Measurements from ENCODE around the gene CHD5. TPM values are rescaled to one million over a fixed set of nuclear protein-coding genes. Genes with fewer than 3 reads are reported as not detected.

CHD5 gene
- total RNA-seq, 1 experiment from 2014 or later = 1.6 TPM

DNA sequence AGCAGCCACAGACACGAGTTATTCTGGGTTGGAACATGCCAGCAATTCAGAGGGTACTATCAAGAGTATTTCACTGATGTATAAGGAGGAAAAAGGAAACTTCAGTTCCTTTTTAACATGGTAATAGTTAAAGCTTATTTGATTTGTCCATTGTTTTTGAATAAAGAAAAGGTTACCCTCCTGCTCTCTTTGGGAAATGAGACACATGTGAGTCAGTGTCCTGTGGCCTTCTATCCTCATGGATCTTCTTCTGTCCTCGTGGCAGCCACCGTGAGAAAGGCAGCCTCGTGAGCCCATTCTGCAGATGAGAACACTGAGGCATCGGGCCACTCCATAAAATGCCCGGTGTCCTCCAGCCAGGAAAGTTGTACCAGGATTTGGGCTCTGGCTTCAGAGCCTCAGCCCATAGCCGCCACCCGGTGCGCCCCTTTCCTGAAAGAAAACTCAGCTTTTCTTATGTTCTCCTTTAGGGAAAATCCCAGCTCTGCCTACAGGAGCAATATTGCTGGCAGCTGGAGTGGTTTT, 109.6 kb downstream of the CHD5 start:
- no CpG with 5 or more reads among the region's 9 CpGs for WGBS (ENCODE audit: extremely low coverage, insufficient read length, low lambda C conversion rate)
- DNase-seq = no peak

More for the DNA sequence above, 109.6 kb downstream of the CHD5 start:
- peaks cover 0 to 4% of the 10 kb centered on the region in 2 experiments; a peak in 1 of 4 replicates for H3K4me1 Mint-ChIP-seq
- H4K20me1 ChIP-seq (ENCODE audit: control insufficient read depth, insufficient read depth, insufficient read length) = no peaks in the 10 kb centered on the region
- H3K4me2 ChIP-seq (ENCODE audit: insufficient read depth, insufficient read length, low read length) = no peak overlapping the region
- no peak overlapping the region for H3K4me3 Mint-ChIP-seq
- no peak overlapping the region for H3K23ac ChIP-seq (ENCODE audit: insufficient read length, low read depth, low read length)
- H3K36me3 Mint-ChIP-seq (ENCODE audit: insufficient read depth in 1 of 3, low read depth in 3 of 3) = no peaks in the 10 kb centered on the region
- H3K79me2 ChIP-seq (ENCODE audit: insufficient read depth, low read length) = no peaks in the 10 kb centered on the region
- H3K18ac ChIP-seq (ENCODE audit: insufficient read length, low read depth, low read length) = no peak overlapping the region
- H2BK15ac ChIP-seq (ENCODE audit: low read depth, low read length) = no peak overlapping the region
- no peak overlapping the region for H3K14ac ChIP-seq (ENCODE audit: insufficient read depth, low read length)
- no peak overlapping the region for H2AK5ac ChIP-seq (ENCODE audit: insufficient read length, low read length)
- no peaks in the 10 kb centered on the region for H3K27me3 Mint-ChIP-seq (ENCODE audit: low read depth)
- no peaks in the 10 kb centered on the region for H3K27me3 ChIP-seq (ENCODE audit: insufficient read depth, low read length)
- TF ChIP-seq, protein P1, sequence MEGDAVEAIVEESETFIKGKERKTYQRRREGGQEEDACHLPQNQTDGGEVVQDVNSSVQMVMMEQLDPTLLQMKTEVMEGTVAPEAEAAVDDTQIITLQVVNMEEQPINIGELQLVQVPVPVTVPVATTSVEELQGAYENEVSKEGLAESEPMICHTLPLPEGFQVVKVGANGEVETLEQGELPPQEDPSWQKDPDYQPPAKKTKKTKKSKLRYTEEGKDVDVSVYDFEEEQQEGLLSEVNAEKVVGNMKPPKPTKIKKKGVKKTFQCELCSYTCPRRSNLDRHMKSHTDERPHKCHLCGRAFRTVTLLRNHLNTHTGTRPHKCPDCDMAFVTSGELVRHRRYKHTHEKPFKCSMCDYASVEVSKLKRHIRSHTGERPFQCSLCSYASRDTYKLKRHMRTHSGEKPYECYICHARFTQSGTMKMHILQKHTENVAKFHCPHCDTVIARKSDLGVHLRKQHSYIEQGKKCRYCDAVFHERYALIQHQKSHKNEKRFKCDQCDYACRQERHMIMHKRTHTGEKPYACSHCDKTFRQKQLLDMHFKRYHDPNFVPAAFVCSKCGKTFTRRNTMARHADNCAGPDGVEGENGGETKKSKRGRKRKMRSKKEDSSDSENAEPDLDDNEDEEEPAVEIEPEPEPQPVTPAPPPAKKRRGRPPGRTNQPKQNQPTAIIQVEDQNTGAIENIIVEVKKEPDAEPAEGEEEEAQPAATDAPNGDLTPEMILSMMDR (conservative IDR thresholded peaks at IDR 0.05) = no peak
- no peak overlapping the region for H2BK12ac ChIP-seq (ENCODE audit: insufficient read length, low read depth, low read length)
- no peaks in the 10 kb centered on the region for H3K9me3 Mint-ChIP-seq
- H3K4me1 ChIP-seq (ENCODE audit: insufficient read depth, low read length) = no peaks in the 10 kb centered on the region
- no peak overlapping the region for H3K9ac ChIP-seq (ENCODE audit: extremely low read depth, insufficient read length, low read length)
- no peak overlapping the region for H4K91ac ChIP-seq (ENCODE audit: insufficient read length, low read depth, low read length)
- no peak overlapping the region for H4K5ac ChIP-seq (ENCODE audit: insufficient read length, low read depth, low read length)
- H2AFZ ChIP-seq (ENCODE audit: low read length) = no peak overlapping the region
- H4K8ac ChIP-seq (replicated peaks; ENCODE audit: insufficient read length, low read depth, low read length) = no peak overlapping the region
- no peak overlapping the region for H3K27ac Mint-ChIP-seq
- no peak overlapping the region for H3K56ac ChIP-seq (ENCODE audit: insufficient read length, low read depth, low read length)
- H3K23me2 ChIP-seq (ENCODE audit: insufficient read length, low read depth, low read length, poor library complexity, severe bottlenecking) = no peaks in the 10 kb centered on the region
- no peaks in the 10 kb centered on the region for H3K79me1 ChIP-seq (ENCODE audit: insufficient read depth, low read depth, low read length, poor library complexity, severe bottlenecking)
- no peaks in the 10 kb centered on the region for H3K9me3 ChIP-seq (ENCODE audit: control insufficient read depth, low read depth, low read length)
- no peak overlapping the region for H2BK120ac ChIP-seq (ENCODE audit: low read depth, low read length, poor library complexity, severe bottlenecking)
- H3K27ac ChIP-seq (ENCODE audit: insufficient read length, low read depth, low read length) = no peak overlapping the region
- no peak overlapping the region for H2BK20ac ChIP-seq (ENCODE audit: low read depth, low read length, poor library complexity, severe bottlenecking)
- H3T11ph ChIP-seq (ENCODE audit: low read length) = no peak overlapping the region
- no peak overlapping the region for H3K4ac ChIP-seq (ENCODE audit: low read depth, low read length)
- no peak overlapping the region for H2BK5ac ChIP-seq (ENCODE audit: insufficient read length, low read length)
